Cardiac muscle cell (in vitro differentiated cells and primary cell): ENCODE results near the gene MAP1S. TPM values are rescaled to one million over a fixed set of nuclear protein-coding genes. Genes with fewer than 3 reads are reported as not detected.

Source experiments
- DNase-seq, 2 donors: peaks; one replicate each; pipeline versions ENCODE4 v3.0.0 to v3.0.0-alpha.2; 2010 to 2017; ENCODE audit warnings: low read depth in 1 of 2, low spot score in 1 of 2
- H3K27ac ChIP-seq: fragments of 200-600 bp; sonication (generic); 2 replicates; pipeline ENCODE4 v1.5.1; 2016
- H3K27me3 ChIP-seq: fragments of 200-600 bp; sonication (generic); 2 replicates; pipeline ENCODE4 v1.6.0; 2016; ENCODE audit warnings: control low read depth
- H3K36me3 ChIP-seq: fragments of 200-600 bp; sonication (generic); 2 replicates; pipeline ENCODE4 v1.5.1; 2016; ENCODE audit warnings: control low read depth
- H3K4me1 ChIP-seq: fragments of 200-600 bp; sonication (generic); 2 replicates; pipeline ENCODE4 v1.8.1; 2017; ENCODE audit warnings: low read depth, mild to moderate bottlenecking, mixed run types
- H3K4me3 ChIP-seq: fragments of 200-600 bp; sonication (generic); 2 replicates; pipeline ENCODE4 v1.5.1; 2016; ENCODE audit warnings: mild to moderate bottlenecking
- H3K9me3 ChIP-seq: fragments of 200-600 bp; sonication (generic); 2 replicates; pipeline ENCODE4 v1.5.1; 2017; ENCODE audit warnings: low read depth, mild to moderate bottlenecking, control low read depth
- polyA plus RNA-seq: library from polyadenylated mRNA; unstranded; fragments of >200 nt; fragmentation: Nextera tagmentation; extraction: Ambion mirVana; gene quantifications from 2 replicates; pipeline ENCODE4 v1.2.1, GENCODE V29; 2016
- total RNA-seq: library from RNA; depleted of rRNA; stranded (reverse); fragments of >200 nt; gene quantifications from 2 replicates; pipeline ENCODE4 v1.2.3, GENCODE V29; 2016
- TF ChIP-seq, protein P1 (sequence below): IDR thresholded peaks from 2 replicates; pipeline ENCODE4 v1.5.1; 2012; ENCODE audit warnings: low read depth, mild to moderate bottlenecking, low read length

Gene MAP1S
- total and polyA plus RNA-seq, 2 experiments from 2014 or later: 60.4 to 61.7 TPM

GRCh38 chr19:17719730-17720400 lies 585 bp downstream of the MAP1S start:
- TF ChIP-seq, protein P1, sequence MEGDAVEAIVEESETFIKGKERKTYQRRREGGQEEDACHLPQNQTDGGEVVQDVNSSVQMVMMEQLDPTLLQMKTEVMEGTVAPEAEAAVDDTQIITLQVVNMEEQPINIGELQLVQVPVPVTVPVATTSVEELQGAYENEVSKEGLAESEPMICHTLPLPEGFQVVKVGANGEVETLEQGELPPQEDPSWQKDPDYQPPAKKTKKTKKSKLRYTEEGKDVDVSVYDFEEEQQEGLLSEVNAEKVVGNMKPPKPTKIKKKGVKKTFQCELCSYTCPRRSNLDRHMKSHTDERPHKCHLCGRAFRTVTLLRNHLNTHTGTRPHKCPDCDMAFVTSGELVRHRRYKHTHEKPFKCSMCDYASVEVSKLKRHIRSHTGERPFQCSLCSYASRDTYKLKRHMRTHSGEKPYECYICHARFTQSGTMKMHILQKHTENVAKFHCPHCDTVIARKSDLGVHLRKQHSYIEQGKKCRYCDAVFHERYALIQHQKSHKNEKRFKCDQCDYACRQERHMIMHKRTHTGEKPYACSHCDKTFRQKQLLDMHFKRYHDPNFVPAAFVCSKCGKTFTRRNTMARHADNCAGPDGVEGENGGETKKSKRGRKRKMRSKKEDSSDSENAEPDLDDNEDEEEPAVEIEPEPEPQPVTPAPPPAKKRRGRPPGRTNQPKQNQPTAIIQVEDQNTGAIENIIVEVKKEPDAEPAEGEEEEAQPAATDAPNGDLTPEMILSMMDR: no peak
- DNase-seq: no peak
- Histone ChIP-seq H3K9me3 (no peaks in the 10 kb centered on the region), H3K4me1 (peaks cover 8% of the 10 kb centered on the region), H3K4me3 (peak overlapping the region; percentile 99), H3K36me3 (peaks cover 3% of the 10 kb centered on the region), H3K27ac (no peak overlapping the region), H3K27me3 (no peaks in the 10 kb centered on the region)

- TF ChIP-seq, protein P1: no peak
- H3K27ac ChIP-seq: no peak overlapping the region
- peaks cover 8% of the 10 kb centered on the region for H3K36me3 ChIP-seq
- no peak for DNase-seq
- no peaks in the 10 kb centered on the region for H3K27me3 ChIP-seq
- peaks cover 8% of the 10 kb centered on the region for H3K4me1 ChIP-seq
- H3K9me3 ChIP-seq: no peaks in the 10 kb centered on the region
- peak overlapping the region; percentile 99 for H3K4me3 ChIP-seq
These were observed 1.2 kb downstream of the MAP1S start for GRCh38 chr19:17720440-17720839.

GRCh38 chr19:17721111-17721628 lies 1.9 kb downstream of the MAP1S start:
- DNase-seq: no peak
- TF ChIP-seq, protein P1: no peak
- peaks cover 8% of the 10 kb centered on the region for H3K36me3 ChIP-seq
- H3K27ac ChIP-seq: no peak overlapping the region
- no peak overlapping the region for H3K4me3 ChIP-seq
- peaks cover 8% of the 10 kb centered on the region for H3K4me1 ChIP-seq
- no peaks in the 10 kb centered on the region for H3K27me3 ChIP-seq
- no peaks in the 10 kb centered on the region for H3K9me3 ChIP-seq

- Histone ChIP-seq H3K36me3 (peaks cover 8% of the 10 kb centered on the region), H3K27ac (no peak overlapping the region)
- TF ChIP-seq, protein P1: no peak
These were observed 2.5 kb downstream of the MAP1S start for GRCh38 chr19:17721821-17722220.

GRCh38 chr19:17722655-17723240 lies 3.5 kb downstream of the MAP1S start:
- Histone ChIP-seq H3K27ac (no peak overlapping the region), H3K4me1 (peaks cover 8% of the 10 kb centered on the region), H3K9me3 (no peaks in the 10 kb centered on the region), H3K36me3 (peaks cover 17% of the 10 kb centered on the region), H3K27me3 (no peaks in the 10 kb centered on the region), H3K4me3 (no peak overlapping the region)
- no peak for DNase-seq
- TF ChIP-seq, protein P1: no peak

More at GRCh38 chr19:17721821-17722220, 2.5 kb downstream of the MAP1S start:
- no peaks in the 10 kb centered on the region for H3K9me3 ChIP-seq
- H3K4me1 ChIP-seq: peaks cover 8% of the 10 kb centered on the region
- H3K4me3 ChIP-seq: no peak overlapping the region
- no peaks in the 10 kb centered on the region for H3K27me3 ChIP-seq
- no peak for DNase-seq
